GM12878 (cell line): ENCODE measurements around the gene ANKRD23. TPM values are rescaled to one million over a fixed set of nuclear protein-coding genes. Genes with fewer than 3 reads are reported as not detected.

Experiments
- ATAC-seq: fragments of 200-7000 bp; cut with Tn5 transposase; 3 replicates; pipeline ENCODE4 v1.9.1; 2020; ENCODE audit warnings: mild to moderate bottlenecking, moderate library complexity
- BruUV-seq: library from RNA; stranded (reverse); fragments of 400-500 nt; replicated peaks from 2 replicates; lab custom pipeline; 2021; lab: Mats Ljungman, UMichigan
- CTCF ChIA-PET: fragments of 300-600 bp; sonication (Branson Sonifier 250); formaldehyde crosslinking; extraction: SDS; loops from one replicate; lab custom pipeline; 2021; ENCODE audit warnings: inconsistent platforms; lab: Yijun Ruan, JAX
- POLR2A ChIA-PET: fragments of 350-600 bp; formaldehyde crosslinking; extraction: SDS; loops from one replicate; lab custom pipeline; 2021; ENCODE audit warnings: inconsistent platforms; lab: Charles Lee
- RAD21 ChIA-PET: fragments of 300-600 bp; sonication (Branson Sonifier 250); formaldehyde crosslinking; loops from one replicate; lab custom pipeline; 2023; ENCODE audit warnings: antibody characterized with exemption; ENCODE audit not compliant: unreplicated experiment; lab: Charles Lee
- SMC1A ChIA-PET: fragments of 300-600 bp; sonication (Branson Sonifier 250); formaldehyde crosslinking; loops from one replicate; lab custom pipeline; 2023; ENCODE audit not compliant: unreplicated experiment, uncharacterized antibody; lab: Charles Lee
- DNase-seq: peaks from one replicate; pipeline ENCODE4 v3.0.0-alpha.2; 2011; ENCODE audit warnings: low read depth, low spot score
- FAIRE-seq: peaks from 3 replicates; lab custom pipeline; 2011; peaks lifted over from hg19 to GRCh38; lab: Jason Lieb, UNC
- H2AFZ ChIP-seq: 2 replicates; pipeline ENCODE4 v1.6.0; 2011; ENCODE audit warnings: low read depth, low read length, control low read depth; ENCODE audit not compliant: control insufficient read depth
- H3K27ac ChIP-seq: 2 replicates; pipeline ENCODE4 v1.5.1; 2011; ENCODE audit warnings: control low read depth; ENCODE audit not compliant: control insufficient read depth, insufficient read depth
- H3K27me3 ChIP-seq, 2 experiments: replicated peaks in 1 of 2; 2 replicates each; pipeline versions ENCODE4 v1.6.0 to v1.6.1; 2011; ENCODE audit warnings: low read length in 1 of 2; ENCODE audit not compliant: control insufficient read depth in 2 of 2, insufficient read depth in 2 of 2
- H3K36me3 ChIP-seq, 2 experiments: 2 replicates each; pipeline ENCODE4 v1.5.1; 2011; ENCODE audit warnings: low read length in 1 of 2; ENCODE audit not compliant: control insufficient read depth in 2 of 2, insufficient read depth in 2 of 2
- H3K4me1 ChIP-seq: 2 replicates; pipeline ENCODE4 v1.6.1; 2011; ENCODE audit warnings: mild to moderate bottlenecking, low read length, moderate library complexity, mixed read lengths; ENCODE audit not compliant: control insufficient read depth, insufficient read depth
- H3K4me2 ChIP-seq: 2 replicates; pipeline ENCODE4 v1.6.0; 2011; ENCODE audit warnings: control low read depth; ENCODE audit not compliant: control insufficient read depth, insufficient read depth
- H3K4me3 ChIP-seq: fragments of 200-600 bp; sonication (generic); 2 replicates; pipeline ENCODE4 v1.5.1; 2016
- H3K79me2 ChIP-seq: 2 replicates; pipeline ENCODE4 v1.6.0; 2011; ENCODE audit warnings: low read length; ENCODE audit not compliant: control insufficient read depth, insufficient read depth
- H3K9ac ChIP-seq: 2 replicates; pipeline ENCODE4 v1.8.0; 2011; ENCODE audit warnings: low read length, control low read depth, mixed read lengths; ENCODE audit not compliant: control insufficient read depth, insufficient read depth
- H3K9me3 ChIP-seq: replicated peaks from 3 replicates; pipeline ENCODE4 v1.5.1; 2011; ENCODE audit warnings: mild to moderate bottlenecking, low read length; ENCODE audit not compliant: control insufficient read depth, insufficient read depth
- H4K20me1 ChIP-seq: 2 replicates; pipeline ENCODE4 v1.6.0; 2011; ENCODE audit not compliant: control insufficient read depth, insufficient read depth
- CTCF ChIP-seq, 3 experiments: IDR thresholded peaks in 2 of 3; conservative IDR thresholded peaks in 1 of 3; 2 replicates each; pipeline ENCODE4 v1.5.1; 2011; ENCODE audit warnings: low read depth in 3 of 3, low read length in 3 of 3, mild to moderate bottlenecking in 3 of 3, control low read depth in 2 of 3, moderate library complexity in 2 of 3, inconsistent platforms in 1 of 3, mixed read lengths in 1 of 3; ENCODE audit not compliant: control insufficient read depth in 2 of 3, insufficient read depth in 1 of 3; ENCODE audit errors: extremely low read depth in 1 of 3
- POU2F2 ChIP-seq: IDR thresholded peaks from 3 replicates; pipeline ENCODE4 v1.6.1; 2011; ENCODE audit warnings: low read depth, mild to moderate bottlenecking, low read length, borderline replicate concordance
- REST ChIP-seq: IDR thresholded peaks from 2 replicates; pipeline ENCODE4 v1.6.1; 2012; ENCODE audit warnings: mild to moderate bottlenecking, low read depth, low read length
- WGBS: methylation state at CpG from one replicate; pipeline ENCODE4 v1.1.6; 2016; ENCODE audit warnings: low lambda C conversion rate; ENCODE audit not compliant: insufficient replicate concordance, insufficient coverage; ENCODE audit errors: missing lambda C conversion rate; 5-methylcytosine and 5-hydroxymethylcytosine counted together
- in situ Hi-C: fragments of 300-500 bp; cut with MboI; formaldehyde crosslinking; loops from 9 replicates; pipeline ENCODE4 v1.14.3; 2018; ENCODE audit warnings: mixed read lengths
- intact Hi-C: fragments of 100-400 bp; cut with micrococcal nuclease; formaldehyde crosslinking; loops from one replicate; pipeline ENCODE4 v1.14.2; 2022; ENCODE audit not compliant: unreplicated experiment
- polyA plus RNA-seq, 11 experiments: library from polyadenylated mRNA; depleted of rRNA in 4 of 11; unstranded in 6 of 11; stranded (reverse) in 5 of 11; fragments of >200 nt; fragmentation: Nextera tagmentation in 4 of 11; fragmentation: Illumina TruSeq in 1 of 11; extraction: Ambion mirVana in 4 of 11; extraction: Trizol in 1 of 11; gene quantifications; 1 replicate in 1 of 11; 2 replicates in 10 of 11; pipeline versions ENCODE4 v1.2.1 to v1.2.3, GENCODE V29; 2011 to 2016; ENCODE audit warnings: inconsistent platforms in 2 of 11, missing spikeins in 2 of 11, low read depth in 1 of 11
- total RNA-seq, 4 experiments: library from RNA; depleted of rRNA in 3 of 4; stranded (reverse); fragments of >200 nt in 3 of 4; fragmentation: Illumina TruSeq in 1 of 4; extraction: Trizol in 1 of 4; gene quantifications; 2 replicates each; pipeline versions ENCODE4 v1.2.1 to v1.2.3, GENCODE V29; 2013 to 2021

ANKRD23 gene
- total and polyA plus RNA-seq, 10 of the 15 experiments (the other 5 are each of a cell fraction or from before 2014, with no cell fraction given) = 0.34 to 5.3 (median 2.7) TPM

- in situ Hi-C loops = no loop called here
- no TSS peak for BruUV-seq
Measured at GRCh38 chr2:96819876-96820511, 23.8 kb downstream of the ANKRD23 start.

More at GRCh38 chr2:96819876-96820511, 23.8 kb downstream of the ANKRD23 start:
- H3K27me3 ChIP-seq = no peaks in the 10 kb centered on the region
- ChIA-PET CTCF (interaction anchor here (0.6 to 2.8 kb wide), 6 partner anchors 16 to 192 kb away, joined by 3 to 12 read pairs (median 8); partner anchors contain the start of gene ANKRD39), RAD21 (interaction anchor here (1.1 kb wide), 1 partner anchor 38 kb away, joined by 5 read pairs; the partner anchor contains the start of gene ANKRD39)
- H3K4me1 ChIP-seq = peaks cover 12% of the 10 kb centered on the region
- no peak for ATAC-seq
- H3K4me2 ChIP-seq = peak overlapping the region; percentile 61
- WGBS = 82% methylated on average over 9 of the region's 12 CpGs
- TF ChIP-seq REST (no peak), CTCF (IDR thresholded peaks at IDR 0.05 in 2 of 3, conservative IDR thresholded peaks at IDR 0.05 in 1 of 3; ENCODE audit: control insufficient read depth in 2 of 3, extremely low read depth in 1 of 3, insufficient read depth in 1 of 3, low read depth in 3 of 3, low read length in 3 of 3) (peak; percentile 5 to 14 (median 6); a peak in 2 of 6 replicates), POU2F2 (no peak)
- TF ChIP-seq, all 136 proteins: peak for 1
- peaks cover 27% of the 10 kb centered on the region for H3K79me2 ChIP-seq
- ChIA-PET POLR2A (interaction anchor here (1.1 kb wide), 1 partner anchor 59 kb away, joined by 3 read pairs; the partner anchor contains the start of gene CNNM4), SMC1A (interaction anchor here (0.9 to 2.2 kb wide), 7 partner anchors 22 to 136 kb away, joined by 3 to 7 read pairs (median 4); partner anchors contain the start of gene ANKRD39)
- no peak overlapping the region for H2AFZ ChIP-seq
- H3K9ac ChIP-seq = no peak overlapping the region
- FAIRE-seq (no peak), DNase-seq (no peak)
- H4K20me1 ChIP-seq = peaks cover 5% of the 10 kb centered on the region; the same call in 1 of the 2 replicates
- H3K9me3 ChIP-seq = no peaks in the 10 kb centered on the region
- intact Hi-C loops = no loop called here
- peaks cover 0 to 2% of the 10 kb centered on the region in 2 experiments; a peak in 1 of 4 replicates for H3K36me3 ChIP-seq
- H3K27ac ChIP-seq = no peak overlapping the region
- peak overlapping the region; percentile 27; the same call in 1 of the 2 replicates for H3K4me3 ChIP-seq
